ENCODE measurements around the gene GOLGA6L22.
"Not testable (repeated sequence)": the region's sequence is repeated elsewhere in the genome, so short reads cannot be mapped to it uniquely, and the experiment has no call there.

GOLGA6L22 gene, protein sequence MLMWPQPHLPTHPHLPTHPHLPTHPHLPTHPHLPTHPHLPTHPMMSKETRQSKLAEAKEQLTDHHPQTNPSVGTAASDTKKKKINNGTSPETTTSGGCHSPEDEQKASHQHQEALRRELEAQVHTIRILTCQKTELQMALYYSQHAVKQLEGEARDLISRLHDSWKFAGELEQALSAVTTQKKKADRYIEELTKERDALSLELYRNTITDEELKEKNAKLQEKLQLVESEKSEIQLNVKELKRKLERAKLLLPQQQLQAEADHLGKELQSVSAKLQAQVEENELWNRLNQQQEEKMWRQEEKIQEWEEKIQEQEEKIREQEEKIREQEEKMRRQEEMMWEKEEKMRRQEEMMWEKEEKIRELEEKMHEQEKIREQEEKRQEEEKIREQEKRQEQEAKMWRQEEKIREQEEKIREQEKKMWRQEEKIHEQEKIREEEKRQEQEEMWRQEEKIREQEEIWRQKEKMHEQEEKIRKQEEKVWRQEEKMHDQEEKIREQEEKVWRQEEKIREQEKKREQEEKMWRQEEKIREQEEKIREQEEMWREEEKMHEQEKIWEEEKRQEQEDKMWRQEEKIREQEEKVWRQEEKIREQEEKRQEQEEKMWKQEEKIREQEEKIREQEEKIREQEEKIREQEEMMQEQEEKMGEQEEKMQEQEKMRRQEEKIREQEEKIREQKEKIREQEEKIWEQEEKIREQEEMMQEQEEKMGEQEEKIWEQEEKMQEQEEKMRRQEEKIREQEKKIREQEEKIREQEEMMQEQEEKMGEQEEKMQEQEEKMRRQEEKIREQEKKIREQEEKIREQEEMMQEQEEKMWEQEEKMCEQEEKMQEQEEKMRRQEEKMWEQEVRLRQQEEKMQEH

DNA sequence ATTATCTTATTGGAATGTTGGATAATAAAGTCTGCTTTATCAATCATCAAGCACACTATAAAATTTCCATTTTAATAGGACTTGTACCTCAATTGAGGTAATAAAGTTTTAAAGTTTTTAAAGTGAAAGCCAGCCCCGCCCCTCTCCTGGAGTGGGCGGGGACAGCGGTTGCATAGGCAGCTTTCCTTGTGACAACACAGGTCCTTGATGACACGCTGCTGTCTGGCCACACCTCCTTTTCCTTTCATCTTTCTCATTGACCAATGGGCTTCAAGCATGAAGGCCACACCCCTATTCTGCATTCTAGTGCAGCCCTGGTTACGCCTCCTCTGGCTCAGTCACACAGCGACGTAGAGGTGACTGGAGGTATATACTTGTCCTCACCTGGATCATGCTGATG lies at the start of gene GOLGA6L22:
TSS of gene GOLGA6L22 (plus strand) at position 301 of the 400 bp plus-strand sequence. CDS start at position 392, 91 bp downstream.
- not testable (repeated sequence) for H3K27me3 Mint-ChIP-seq; H3K36me3 Mint-ChIP-seq (ENCODE audit: low read depth); H3K27ac Mint-ChIP-seq; H3K4me1 Mint-ChIP-seq; ATAC-seq; H3K4me3 Mint-ChIP-seq; DNase-seq; H3K9me3 Mint-ChIP-seq

DNA sequence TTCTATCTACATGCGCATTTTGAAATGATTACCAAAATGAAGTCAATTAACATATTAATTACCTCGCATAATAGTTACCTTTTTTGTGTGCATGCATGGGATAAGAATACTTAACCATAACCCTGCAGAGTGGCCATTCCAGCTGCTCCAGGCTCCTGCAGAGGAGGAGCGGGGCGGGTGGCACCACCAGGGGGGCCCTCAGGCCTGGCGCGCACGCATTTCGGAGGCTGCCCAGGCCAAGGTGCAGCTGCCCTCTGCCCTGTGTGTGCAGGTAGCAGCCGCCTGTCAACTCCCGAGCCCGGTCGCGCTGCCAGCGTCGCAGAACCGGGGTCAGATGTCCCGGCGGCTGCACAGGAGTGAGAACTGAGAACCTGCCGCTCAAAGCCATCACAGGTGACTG lies 41.4 kb upstream of the GOLGA6L22 start:
- ATAC-seq; H3K36me3 Mint-ChIP-seq (ENCODE audit: low read depth); H3K27ac Mint-ChIP-seq; H3K9me3 Mint-ChIP-seq; H3K4me1 Mint-ChIP-seq; DNase-seq; H3K4me3 Mint-ChIP-seq; H3K27me3 Mint-ChIP-seq: not testable (repeated sequence)

DNA sequence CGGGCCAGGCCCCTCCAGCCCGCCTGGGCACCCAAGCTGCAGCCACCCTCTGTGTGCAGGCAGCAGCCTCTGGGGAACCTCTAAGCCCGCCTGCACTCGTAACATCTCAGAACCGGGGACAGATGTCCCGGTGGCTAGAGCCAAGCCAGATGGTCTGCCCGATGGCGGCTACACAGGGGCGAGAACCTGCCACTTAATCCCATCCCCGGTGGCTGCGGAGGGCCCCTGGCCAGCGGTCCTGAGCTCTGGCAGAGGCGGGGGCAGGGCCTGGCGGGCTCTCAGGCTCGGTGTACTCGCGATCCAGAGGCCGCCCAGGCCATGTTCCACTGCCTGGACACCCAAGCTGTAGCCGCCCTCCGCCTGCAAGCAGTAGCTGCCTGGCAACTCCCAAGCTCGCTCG lies 40.9 kb upstream of the GOLGA6L22 start:
- H3K36me3 Mint-ChIP-seq (ENCODE audit: low read depth); H3K4me3 Mint-ChIP-seq; H3K9me3 Mint-ChIP-seq; DNase-seq; ATAC-seq; H3K27me3 Mint-ChIP-seq; H3K27ac Mint-ChIP-seq; H3K4me1 Mint-ChIP-seq: not testable (repeated sequence)

DNA sequence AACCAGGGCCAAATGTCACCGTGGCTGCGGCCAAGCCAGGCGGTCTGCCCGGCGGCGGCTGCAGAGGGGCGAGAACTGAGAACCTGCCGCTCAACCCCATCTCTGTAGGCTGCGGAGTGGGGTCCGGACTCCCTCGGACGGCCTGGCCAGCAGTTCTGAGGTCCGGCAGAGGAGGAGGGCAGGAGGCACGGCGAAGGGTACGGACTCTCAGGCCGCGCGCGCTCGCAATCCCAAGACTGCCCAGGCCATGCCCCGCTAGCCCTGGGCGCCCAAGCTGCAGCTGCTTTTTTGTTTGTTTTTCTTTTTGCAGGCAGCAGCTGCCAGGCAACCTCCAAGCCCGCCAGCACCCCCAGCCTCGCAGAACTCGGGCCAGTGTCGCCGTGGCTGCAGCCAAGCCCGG lies 40.5 kb upstream of the GOLGA6L22 start:
- not testable (repeated sequence) for H3K4me3 Mint-ChIP-seq; H3K36me3 Mint-ChIP-seq (ENCODE audit: low read depth); H3K9me3 Mint-ChIP-seq; H3K27ac Mint-ChIP-seq; DNase-seq; H3K27me3 Mint-ChIP-seq; ATAC-seq; H3K4me1 Mint-ChIP-seq

DNA sequence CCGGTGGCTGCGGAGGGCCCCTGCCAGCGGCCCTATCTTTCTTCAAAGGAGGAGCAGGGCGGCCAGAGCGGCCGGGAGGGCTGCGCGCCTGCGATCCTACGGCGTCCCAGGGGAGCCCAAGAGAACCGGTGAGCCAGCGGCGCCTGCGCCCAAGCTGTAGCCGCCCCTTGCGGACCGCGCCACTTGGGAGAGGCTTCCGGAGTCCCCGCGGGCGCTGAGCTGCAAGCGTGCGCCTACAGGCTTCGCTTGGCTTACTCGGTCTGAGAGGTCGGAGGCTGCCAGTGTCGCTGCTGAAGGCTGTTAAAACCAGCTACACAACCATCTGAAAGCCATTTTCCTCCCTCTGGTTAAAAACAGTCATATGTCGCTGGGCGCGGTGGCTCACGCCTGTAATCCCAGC lies 40.0 kb upstream of the GOLGA6L22 start:
- not testable (repeated sequence) for ATAC-seq; H3K4me3 Mint-ChIP-seq; H3K36me3 Mint-ChIP-seq (ENCODE audit: low read depth); DNase-seq; H3K27ac Mint-ChIP-seq; H3K9me3 Mint-ChIP-seq; H3K4me1 Mint-ChIP-seq; H3K27me3 Mint-ChIP-seq

DNA sequence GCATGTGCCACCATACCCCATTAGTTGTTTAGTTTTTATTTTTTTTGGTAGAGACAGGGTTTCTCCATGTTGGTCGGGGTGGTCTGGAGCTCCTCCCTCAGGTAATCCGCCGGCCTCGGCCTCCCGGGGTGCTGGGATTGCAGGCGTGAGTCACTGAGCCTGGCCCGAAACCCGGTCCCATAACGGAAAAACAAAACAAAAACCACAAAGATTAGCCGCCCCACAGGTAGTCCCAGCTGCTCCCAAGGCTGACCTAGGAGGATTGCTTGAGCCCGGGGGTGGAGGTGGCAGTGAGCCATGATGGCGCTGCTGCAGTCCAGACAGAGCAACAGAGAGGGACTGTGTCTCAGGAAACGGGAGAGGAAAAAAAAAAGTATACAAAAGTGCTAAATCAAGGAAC lies 38.4 kb upstream of the GOLGA6L22 start:
- not testable (repeated sequence) for H3K4me1 Mint-ChIP-seq; H3K27me3 Mint-ChIP-seq; H3K9me3 Mint-ChIP-seq; H3K4me3 Mint-ChIP-seq; ATAC-seq; DNase-seq; H3K27ac Mint-ChIP-seq; H3K36me3 Mint-ChIP-seq (ENCODE audit: low read depth)

DNA sequence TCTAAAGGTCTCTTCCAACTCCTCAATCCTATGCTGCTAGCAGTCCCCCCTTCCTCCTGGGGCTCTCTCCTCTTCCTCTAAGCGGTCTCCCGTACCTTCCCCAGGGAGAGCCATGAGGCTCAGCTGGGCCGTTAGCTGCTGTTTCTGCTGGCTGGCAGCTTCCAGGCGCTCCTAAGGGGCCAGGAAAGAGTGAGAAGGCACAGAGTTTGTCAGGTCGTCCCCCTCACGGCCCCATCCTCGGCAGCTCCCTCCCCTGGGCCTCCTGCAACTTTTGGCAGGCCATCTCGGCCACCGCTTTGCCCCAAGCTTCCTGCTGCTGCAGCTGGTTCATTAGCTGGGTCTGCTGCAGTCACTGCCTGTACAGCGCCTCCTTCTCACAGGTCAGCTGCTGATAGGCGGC lies 29.3 kb upstream of the GOLGA6L22 start:
- not testable (repeated sequence) for H3K36me3 Mint-ChIP-seq (ENCODE audit: low read depth); H3K27me3 Mint-ChIP-seq; H3K27ac Mint-ChIP-seq; DNase-seq; H3K4me3 Mint-ChIP-seq; ATAC-seq; H3K9me3 Mint-ChIP-seq; H3K4me1 Mint-ChIP-seq

DNA sequence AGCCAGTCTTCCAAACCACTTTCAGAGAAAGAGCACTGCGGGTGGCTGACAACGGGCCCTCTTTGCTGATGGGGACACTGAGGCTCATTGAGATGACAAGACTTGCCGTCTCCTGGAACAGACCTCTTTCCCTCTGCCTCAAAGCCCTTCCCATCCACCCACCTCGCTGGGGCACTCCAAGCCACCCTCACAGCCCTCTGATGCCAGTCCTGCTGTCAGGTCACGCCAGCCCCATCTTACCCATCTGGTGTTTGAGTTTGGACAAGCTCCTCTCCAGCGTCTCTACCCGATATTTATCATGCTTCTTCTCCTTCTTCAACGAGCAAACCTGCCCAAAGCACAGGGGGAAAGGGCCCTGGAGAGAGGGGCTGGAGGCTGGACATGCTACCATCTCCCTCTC lies 27.0 kb upstream of the GOLGA6L22 start:
- H3K9me3 Mint-ChIP-seq; H3K36me3 Mint-ChIP-seq (ENCODE audit: low read depth); ATAC-seq; H3K4me3 Mint-ChIP-seq; DNase-seq; H3K4me1 Mint-ChIP-seq; H3K27me3 Mint-ChIP-seq; H3K27ac Mint-ChIP-seq: not testable (repeated sequence)

DNA sequence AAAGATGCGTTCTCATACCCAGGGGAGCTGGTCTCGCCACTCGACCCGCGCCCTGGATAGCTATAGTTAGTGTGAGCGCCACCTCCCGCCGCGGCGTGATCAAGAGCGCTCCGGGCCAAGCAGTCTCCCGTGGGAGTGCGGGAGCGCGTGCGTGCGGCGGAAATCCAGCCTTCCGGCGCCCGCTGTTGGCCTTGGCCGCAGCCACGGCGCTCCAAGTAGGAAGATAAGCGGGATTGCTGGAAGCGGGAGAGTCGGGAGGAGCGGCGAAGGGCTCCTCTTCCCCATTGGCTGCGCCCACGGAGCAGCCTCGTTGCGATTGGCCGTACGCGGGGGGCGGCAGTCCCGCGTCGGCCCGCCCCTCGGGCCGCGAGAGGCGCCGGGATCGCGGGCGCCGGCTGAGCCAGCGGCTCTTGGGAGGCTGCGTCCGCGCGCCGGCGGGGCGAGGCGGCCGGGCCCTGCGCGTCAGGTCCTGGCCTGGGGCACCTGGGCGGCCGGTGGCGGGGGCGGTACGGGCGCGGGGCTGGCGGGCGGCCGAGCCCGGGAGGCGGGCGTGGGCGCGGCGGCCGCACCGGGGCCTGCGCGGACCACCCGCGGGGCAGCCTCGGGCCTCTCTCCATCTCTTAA lies 35.9 kb downstream of the GOLGA6L22 start:
- H3K4me1 Mint-ChIP-seq; H3K27me3 Mint-ChIP-seq; H3K27ac Mint-ChIP-seq; ATAC-seq; H3K9me3 Mint-ChIP-seq; H3K36me3 Mint-ChIP-seq (ENCODE audit: low read depth): not testable (repeated sequence)
- peak; percentile 17 for DNase-seq
- H3K4me3 Mint-ChIP-seq = peak overlapping the region; percentile 68

DNA sequence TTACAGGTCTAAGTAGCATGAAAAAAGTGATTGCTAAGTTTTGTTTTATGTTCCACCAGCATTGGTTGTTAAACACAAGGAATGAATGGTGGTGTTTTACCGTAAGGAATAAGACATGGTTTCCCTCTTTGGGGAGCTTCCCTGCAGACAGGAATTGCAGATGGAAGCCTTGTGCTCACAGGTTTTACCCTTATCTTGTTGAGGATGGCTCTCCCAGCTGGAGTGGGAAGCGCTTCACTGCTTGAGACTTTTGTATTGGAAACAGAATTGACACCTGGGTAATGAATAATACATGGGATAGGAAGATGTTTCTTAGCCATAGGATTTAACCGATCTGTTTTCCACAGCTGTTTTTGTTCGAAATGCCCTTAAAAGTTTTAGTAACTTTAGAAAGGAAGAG lies 38.5 kb downstream of the GOLGA6L22 start:
- not testable (repeated sequence) for H3K4me3 Mint-ChIP-seq; H3K36me3 Mint-ChIP-seq (ENCODE audit: low read depth); H3K9me3 Mint-ChIP-seq; H3K4me1 Mint-ChIP-seq; DNase-seq; H3K27me3 Mint-ChIP-seq; H3K27ac Mint-ChIP-seq; ATAC-seq

DNA sequence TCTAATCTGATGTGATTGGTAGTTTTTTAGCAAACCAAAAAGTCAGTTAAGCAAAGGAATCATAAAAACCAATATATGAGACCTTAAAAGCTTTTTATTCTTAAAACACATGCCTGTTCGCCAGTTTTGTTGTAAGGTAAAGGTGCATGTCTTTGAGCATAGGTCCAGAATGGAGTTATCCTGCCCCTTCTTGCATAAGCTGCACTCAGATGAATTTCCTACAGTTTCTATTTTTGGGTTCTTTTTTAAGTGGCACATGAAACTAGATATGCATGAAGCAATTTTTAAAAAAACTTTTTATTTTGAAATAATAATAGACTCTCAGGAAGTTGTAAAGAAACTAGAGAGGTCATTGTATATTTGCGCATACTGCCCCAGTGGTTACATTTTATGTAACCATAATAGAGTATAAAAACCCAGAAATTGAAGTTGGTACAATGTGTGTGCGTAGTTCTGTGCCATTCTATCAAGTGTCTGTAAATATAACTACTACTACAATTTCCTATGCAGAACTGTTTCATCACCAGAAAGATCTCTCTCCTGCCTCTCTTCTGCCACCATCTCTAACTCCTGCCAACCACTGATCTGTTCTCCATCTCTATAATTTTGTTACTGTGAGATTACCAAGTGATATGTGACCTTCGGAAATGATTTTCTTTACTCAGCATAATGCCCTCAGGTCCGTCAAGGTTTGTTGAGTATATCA lies 39.7 kb downstream of the GOLGA6L22 start:
- not testable (repeated sequence) for H3K4me1 Mint-ChIP-seq; H3K36me3 Mint-ChIP-seq (ENCODE audit: low read depth); H3K27me3 Mint-ChIP-seq; ATAC-seq; H3K9me3 Mint-ChIP-seq; H3K4me3 Mint-ChIP-seq; H3K27ac Mint-ChIP-seq; DNase-seq

DNA sequence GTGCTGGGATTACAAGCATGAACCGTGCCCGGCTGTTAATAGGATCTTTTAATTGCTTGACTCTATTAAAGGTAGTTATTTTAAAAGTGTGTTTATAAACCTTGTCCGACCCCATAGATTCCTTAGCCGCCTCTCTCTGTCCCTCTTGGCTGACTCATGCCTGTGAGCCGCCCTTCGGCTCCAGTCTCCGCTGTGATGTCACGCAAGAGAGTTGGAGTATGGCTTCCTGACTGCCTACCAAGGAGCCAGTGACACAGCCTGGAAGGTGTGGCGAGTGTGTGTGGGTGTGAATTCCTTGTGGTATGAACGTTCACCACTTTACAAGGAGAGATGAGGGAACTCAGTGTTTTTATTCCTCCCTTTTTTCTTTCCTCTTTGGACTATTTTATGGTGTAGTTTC lies 43.6 kb downstream of the GOLGA6L22 start:
- H3K9me3 Mint-ChIP-seq; H3K27me3 Mint-ChIP-seq; H3K4me1 Mint-ChIP-seq; H3K27ac Mint-ChIP-seq; H3K36me3 Mint-ChIP-seq (ENCODE audit: low read depth); H3K4me3 Mint-ChIP-seq; DNase-seq; ATAC-seq: not testable (repeated sequence)

DNA sequence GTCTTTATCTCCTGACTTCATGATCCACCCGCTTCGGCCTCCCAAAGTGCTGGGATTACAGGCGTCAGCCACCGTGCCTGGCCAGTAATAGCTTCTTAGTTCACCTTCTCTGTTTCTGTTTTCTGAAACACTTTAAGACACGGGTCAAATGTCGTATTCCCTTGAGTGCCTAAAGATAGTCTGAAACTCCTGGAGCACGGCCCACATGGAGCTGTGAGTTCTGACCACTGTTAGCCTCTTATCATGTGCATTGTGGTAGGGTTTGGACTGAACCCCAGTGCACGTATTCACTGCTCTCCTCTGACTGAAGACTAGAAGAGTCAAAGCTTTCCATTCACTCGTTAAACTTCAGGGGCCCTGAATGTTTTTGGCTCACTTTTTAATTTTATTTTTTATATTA lies 48.3 kb downstream of the GOLGA6L22 start:
- H3K36me3 Mint-ChIP-seq (ENCODE audit: low read depth); H3K4me1 Mint-ChIP-seq; H3K27ac Mint-ChIP-seq; H3K4me3 Mint-ChIP-seq; H3K9me3 Mint-ChIP-seq; DNase-seq; ATAC-seq; H3K27me3 Mint-ChIP-seq: not testable (repeated sequence)

DNA sequence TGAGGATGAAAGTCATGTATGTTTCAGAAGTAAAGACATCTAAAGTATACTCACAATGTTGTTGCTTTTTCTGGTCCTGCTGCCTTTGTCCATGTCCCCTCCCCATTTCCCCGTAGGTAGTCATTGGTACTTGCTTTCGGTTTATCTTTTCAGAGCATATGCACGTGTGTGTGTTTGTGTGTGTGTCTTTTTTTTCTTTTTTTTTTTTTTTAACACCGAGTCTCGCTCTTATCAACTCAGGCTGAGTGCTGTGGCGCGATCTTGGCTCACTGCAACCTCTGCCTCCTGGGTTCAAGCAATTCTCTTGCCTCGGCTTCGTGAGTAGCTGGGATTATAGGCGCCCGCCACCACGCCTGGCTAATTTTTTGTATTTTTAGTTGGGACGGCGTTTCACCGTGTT lies 57.4 kb downstream of the GOLGA6L22 start:
- H3K4me3 Mint-ChIP-seq; DNase-seq; H3K27me3 Mint-ChIP-seq; H3K27ac Mint-ChIP-seq; ATAC-seq; H3K36me3 Mint-ChIP-seq (ENCODE audit: low read depth); H3K4me1 Mint-ChIP-seq; H3K9me3 Mint-ChIP-seq: not testable (repeated sequence)
